Ovary (tissue), 9 donors: Measurements from ENCODE around the gene PPP2R5C. TPM values are rescaled to one million over a fixed set of nuclear protein-coding genes. Genes with fewer than 3 reads are reported as not detected.

ENCODE experiments used
- DNase-seq, 5 donors: peaks; one replicate each; pipeline ENCODE4 v3.0.0-alpha.2; 2019 to 2020
- H3K27ac ChIP-seq, 2 donors: fragments of 200-600 bp; one replicate each; pipeline versions ENCODE4 v1.5.1 to v1.8.0; 2019 to 2022
- H3K27me3 ChIP-seq: fragments of 200-600 bp; one replicate; pipeline ENCODE4 v1.8.0; 2022
- H3K36me3 ChIP-seq: fragments of 200-600 bp; sonication (generic); one replicate; pipeline ENCODE4 v1.5.1; 2019
- H3K4me1 ChIP-seq: one replicate; pipeline ENCODE4 v1.8.1; 2013; ENCODE audit warnings: mild to moderate bottlenecking, moderate library complexity; ENCODE audit not compliant: insufficient read depth
- H3K4me3 ChIP-seq: fragments of 200-600 bp; sonication (generic); one replicate; pipeline ENCODE4 v1.5.1; 2017
- H3K9me3 ChIP-seq, 2 donors: fragments of 200-600 bp in 1 of 2; sonication (generic) in 1 of 2; one replicate each; pipeline versions ENCODE4 v1.5.1 to v1.8.1; 2013 to 2019; ENCODE audit warnings: mild to moderate bottlenecking in 1 of 2, moderate library complexity in 1 of 2
- CTCF ChIP-seq, 3 donors: fragments of 450-650 bp in 2 of 3; fragments of 200-600 bp in 1 of 3; IDR thresholded peaks; one replicate each; pipeline versions ENCODE4 v1.5.1 to v1.8.0; 2016 to 2022; ENCODE audit warnings: antibody characterized with exemption in 3 of 3, mild to moderate bottlenecking in 1 of 3
- EP300 ChIP-seq: sonication (generic); formaldehyde crosslinking; IDR thresholded peaks from one replicate; pipeline ENCODE4 v1.6.1; 2017; ENCODE audit warnings: antibody characterized with exemption
- POLR2A ChIP-seq: fragments of 450-650 bp; IDR thresholded peaks from one replicate; pipeline ENCODE4 v1.6.1; 2017; ENCODE audit warnings: antibody characterized with exemption, mild to moderate bottlenecking, moderate library complexity
- WGBS, 3 donors: extraction: QIAGEN DNeasy Blood & Tissue Kit in 1 of 3; methylation state at CpG; one replicate each; pipeline versions ENCODE4 v1.1.5 to v1.1.7; 2013 to 2017; 5-methylcytosine and 5-hydroxymethylcytosine counted together
- intact Hi-C, 4 donors: fragments of 100-400 bp; cut with DNase I; formaldehyde crosslinking; loops; one replicate each; pipeline versions ENCODE4 v1.11.0 to v1.15.1; 2022 to 2023
- polyA plus RNA-seq, 2 donors: library from polyadenylated mRNA; stranded (reverse); fragments of 200-250 nt in 1 of 2; fragments of 350-450 nt in 1 of 2; fragmentation: Illumina TruSeq in 1 of 2; extraction: RNeasy Lipid Tissue Mini Kit (QIAGEN cat#74804) in 1 of 2; gene quantifications; one replicate each; pipeline ENCODE4 v1.2.3, GENCODE V29; 2013 to 2014
- total RNA-seq, 7 donors: library from RNA; depleted of rRNA in 2 of 7; stranded (reverse); fragments of >200 nt in 2 of 7; fragmentation: NEBNext Ultra II Directional in 3 of 7; extraction: Animal tissue kit (Norgen Biotek cat#: 25700) in 3 of 7; gene quantifications; one replicate each; pipeline versions ENCODE4 v1.1.0 to v1.2.4, GENCODE V29; 2016 to 2023
- donor health status: DM: no; HTN: no; CAD: no; lungs with moderate emphysema.
- donor health status: DM: no; HTN: no; CAD: no.
- donor health status: Bipolar disorder and iron deficiency.
- donor health status: DM: yes; HTN: yes; CAD: no.
- donor health status: DM: no; HTN: no; CAD: no.
- donor health status: DM: yes; HTN: yes; CAD: no.

PPP2R5C gene
- total and polyA plus RNA-seq, 9 donors = 52.8 to 136 (median 96.6) TPM

GRCh38 chr14:101889898-101890297, 128.4 kb downstream of the PPP2R5C start:
- 46 to 63% (median 49%) methylated on average over 7 of the region's 7 CpGs for WGBS, 3 donors
- intact Hi-C loops = loop anchor here in 2 of 4 donors (5.0 to 10.0 kb wide), 2 partner anchors 115 to 118 kb away; no protein-coding TSS in a partner anchor
- peak in 1 of 5 donors; percentile 25 for DNase-seq
- TF ChIP-seq POLR2A (no peak), EP300 (no peak), CTCF (IDR thresholded peaks at IDR 0.05) (no peak)
- H3K27ac ChIP-seq = no peak overlapping the region
- H3K9me3 ChIP-seq = no peaks in the 10 kb centered on the region
- H3K4me3 ChIP-seq = no peak overlapping the region
- no peaks in the 10 kb centered on the region for H3K4me1 ChIP-seq
- no peaks in the 10 kb centered on the region for H3K36me3 ChIP-seq
- no peaks in the 10 kb centered on the region for H3K27me3 ChIP-seq

- H3K4me1 ChIP-seq = no peaks in the 10 kb centered on the region
- peak in 1 of 5 donors; percentile 7 for DNase-seq
- H3K27ac ChIP-seq = no peak overlapping the region
- no peak for TF ChIP-seq EP300
- TF ChIP-seq CTCF (IDR thresholded peaks at IDR 0.05) = no peak
- no peak for TF ChIP-seq POLR2A
- H3K9me3 ChIP-seq = no peaks in the 10 kb centered on the region
- no peak overlapping the region for H3K4me3 ChIP-seq
- H3K36me3 ChIP-seq = no peaks in the 10 kb centered on the region
- intact Hi-C loops = loop anchor here in 1 of 4 donors (5.0 kb wide), 1 partner anchor 119 kb away; no protein-coding TSS in a partner anchor
- no peaks in the 10 kb centered on the region for H3K27me3 ChIP-seq
- WGBS, 3 donors = 92 to 96% (median 93%) methylated on average over 20 of the region's 20 CpGs
These were observed 130.0 kb downstream of the PPP2R5C start for GRCh38 chr14:101891471-101891870.

GRCh38 chr14:101893759-101894158, 132.2 kb downstream of the PPP2R5C start:
- Histone ChIP-seq H3K36me3 (no peaks in the 10 kb centered on the region), H3K4me1 (no peaks in the 10 kb centered on the region), H3K4me3 (no peak overlapping the region), H3K9me3 (no peaks in the 10 kb centered on the region), H3K27me3 (no peaks in the 10 kb centered on the region), H3K27ac (no peak overlapping the region)
- intact Hi-C loops = loop anchor here in 1 of 4 donors (5.0 kb wide), 1 partner anchor 121 kb away; no protein-coding TSS in a partner anchor
- 77 to 85% (median 80%) methylated on average over 3 of the region's 3 CpGs for WGBS, 3 donors
- TF ChIP-seq POLR2A (no peak), EP300 (no peak), CTCF (IDR thresholded peaks at IDR 0.05) (no peak)
- DNase-seq = no peak

GRCh38 chr14:101894365-101895081, 133.0 kb downstream of the PPP2R5C start:
- no peaks in the 10 kb centered on the region for H3K36me3 ChIP-seq
- 88 to 93% (median 90%) methylated on average over 12 of the region's 12 CpGs for WGBS, 3 donors

More at GRCh38 chr14:101894365-101895081, 133.0 kb downstream of the PPP2R5C start:
- intact Hi-C loops = loop anchor here in 1 of 4 donors (5.0 kb wide), 1 partner anchor 122 kb away; no protein-coding TSS in a partner anchor
- no peak for DNase-seq
- no peaks in the 10 kb centered on the region for H3K4me1 ChIP-seq
- no peaks in the 10 kb centered on the region for H3K9me3 ChIP-seq
- TF ChIP-seq POLR2A (no peak), EP300 (no peak), CTCF (IDR thresholded peaks at IDR 0.05) (no peak)
- H3K27me3 ChIP-seq = no peaks in the 10 kb centered on the region
- H3K4me3 ChIP-seq = no peak overlapping the region
- H3K27ac ChIP-seq = no peak overlapping the region
